H9 (cell line): ENCODE results near the gene NTRK3. TPM values are rescaled to one million over a fixed set of nuclear protein-coding genes. Genes with fewer than 3 reads are reported as not detected.
A peak's percentile ranks its signal among the peaks of the same experiment; 100 is the strongest.

Experiments used
- DNase-seq: peaks from one replicate; pipeline ENCODE4 v3.0.0-alpha.2; 2017
- H2AFZ ChIP-seq: one replicate; pipeline ENCODE4 v1.6.1; 2013; ENCODE audit warnings: mild to moderate bottlenecking, low read length, control low read depth, moderate library complexity
- H2AK5ac ChIP-seq: 2 replicates; pipeline ENCODE4 v1.6.1; 2013; ENCODE audit warnings: low read length, control low read depth, mixed read lengths; ENCODE audit not compliant: insufficient read length
- H2BK120ac ChIP-seq: one replicate; pipeline ENCODE4 v1.6.1; 2013; ENCODE audit warnings: low read depth, mild to moderate bottlenecking, low read length, control low read depth, inconsistent platforms; ENCODE audit not compliant: poor library complexity, severe bottlenecking
- H2BK12ac ChIP-seq: 2 replicates; pipeline ENCODE4 v1.6.1; 2013; ENCODE audit warnings: low read length, control low read depth, mixed read lengths, low read depth; ENCODE audit not compliant: insufficient read length
- H2BK15ac ChIP-seq: 2 replicates; pipeline ENCODE4 v1.6.1; 2013; ENCODE audit warnings: low read depth, low read length, control low read depth
- H2BK20ac ChIP-seq: one replicate; pipeline ENCODE4 v1.6.1; 2013; ENCODE audit warnings: low read depth, mild to moderate bottlenecking, low read length, control low read depth, inconsistent platforms; ENCODE audit not compliant: poor library complexity, severe bottlenecking
- H2BK5ac ChIP-seq: 2 replicates; pipeline ENCODE4 v1.6.1; 2013; ENCODE audit warnings: low read length, control low read depth, mixed read lengths; ENCODE audit not compliant: insufficient read length
- H3K14ac ChIP-seq: 2 replicates; pipeline ENCODE4 v1.6.1; 2013; ENCODE audit warnings: low read length, control low read depth; ENCODE audit not compliant: insufficient read depth
- H3K18ac ChIP-seq: 2 replicates; pipeline ENCODE4 v1.6.1; 2013; ENCODE audit warnings: low read depth, mild to moderate bottlenecking, mixed read lengths, low read length, control low read depth; ENCODE audit not compliant: insufficient read length
- H3K23ac ChIP-seq: 2 replicates; pipeline ENCODE4 v1.6.1; 2013; ENCODE audit warnings: low read length, control low read depth, mixed read lengths, low read depth; ENCODE audit not compliant: insufficient read length
- H3K23me2 ChIP-seq: 2 replicates; pipeline ENCODE4 v1.6.1; 2013; ENCODE audit warnings: low read depth, mild to moderate bottlenecking, mixed read lengths, low read length, control low read depth; ENCODE audit not compliant: insufficient read length, poor library complexity, severe bottlenecking
- H3K27ac ChIP-seq: 2 replicates; pipeline ENCODE4 v1.5.1; 2013; ENCODE audit warnings: low read length, control low read depth, mixed read lengths, low read depth; ENCODE audit not compliant: insufficient read length
- H3K27me3 ChIP-seq: 2 replicates; pipeline ENCODE4 v1.6.1; 2013; ENCODE audit warnings: low read length, control low read depth, inconsistent platforms; ENCODE audit not compliant: insufficient read depth
- H3K4ac ChIP-seq: 2 replicates; pipeline ENCODE4 v1.6.1; 2013; ENCODE audit warnings: low read depth, mild to moderate bottlenecking, control low read depth, inconsistent platforms, low read length, moderate library complexity
- H3K4me1 ChIP-seq: 2 replicates; pipeline ENCODE4 v1.6.1; 2013; ENCODE audit warnings: low read length, control low read depth, inconsistent platforms; ENCODE audit not compliant: insufficient read depth
- H3K4me2 ChIP-seq: 2 replicates; pipeline ENCODE4 v1.6.1; 2013; ENCODE audit warnings: low read length, control low read depth, mixed read lengths; ENCODE audit not compliant: insufficient read length, insufficient read depth
- H3K56ac ChIP-seq: 2 replicates; pipeline ENCODE4 v1.6.1; 2013; ENCODE audit warnings: low read depth, mild to moderate bottlenecking, mixed read lengths, low read length, control low read depth; ENCODE audit not compliant: insufficient read length
- H3K79me1 ChIP-seq: 2 replicates; pipeline ENCODE4 v1.6.1; 2013; ENCODE audit warnings: low read depth, mild to moderate bottlenecking, moderate library complexity, low read length, control low read depth, inconsistent platforms; ENCODE audit not compliant: insufficient read depth, poor library complexity, severe bottlenecking
- H3K79me2 ChIP-seq: 2 replicates; pipeline ENCODE4 v1.6.1; 2013; ENCODE audit warnings: low read length, control low read depth, inconsistent platforms; ENCODE audit not compliant: insufficient read depth
- H3K9ac ChIP-seq: 2 replicates; pipeline ENCODE4 v1.6.1; 2013; ENCODE audit warnings: low read length, control low read depth, mixed read lengths; ENCODE audit not compliant: insufficient read length; ENCODE audit errors: extremely low read depth
- H3K9me3 ChIP-seq: one replicate; pipeline ENCODE4 v1.6.1; 2013; ENCODE audit warnings: low read depth, low read length, inconsistent platforms; ENCODE audit not compliant: control insufficient read depth
- H3T11ph ChIP-seq: one replicate; pipeline ENCODE4 v1.6.1; 2013; ENCODE audit warnings: mild to moderate bottlenecking, low read length, control low read depth, inconsistent platforms
- H4K20me1 ChIP-seq: one replicate; pipeline ENCODE4 v1.6.1; 2013; ENCODE audit not compliant: control insufficient read depth, insufficient read length, insufficient read depth
- H4K5ac ChIP-seq: 2 replicates; pipeline ENCODE4 v1.6.1; 2013; ENCODE audit warnings: low read depth, mild to moderate bottlenecking, mixed read lengths, low read length, control low read depth; ENCODE audit not compliant: insufficient read length
- H4K8ac ChIP-seq: replicated peaks from 2 replicates; pipeline ENCODE4 v1.6.1; 2013; ENCODE audit warnings: low read length, control low read depth, mixed read lengths, low read depth; ENCODE audit not compliant: insufficient read length
- H4K91ac ChIP-seq: 2 replicates; pipeline ENCODE4 v1.6.1; 2013; ENCODE audit warnings: low read depth, mild to moderate bottlenecking, moderate library complexity, mixed read lengths, low read length, control low read depth; ENCODE audit not compliant: insufficient read length
- H3K27ac Mint-ChIP-seq, 3 experiments: 2 replicates in 2 of 3; 3 replicates in 1 of 3; pipeline ENCODE4 v1.8.0; 2020 to 2021; ENCODE audit warnings: mixed read lengths in 3 of 3, mild to moderate bottlenecking in 1 of 3, moderate library complexity in 1 of 3
- H3K27me3 Mint-ChIP-seq: 2 replicates; pipeline ENCODE4 v1.8.0; 2021; ENCODE audit warnings: low read depth, mild to moderate bottlenecking, moderate library complexity, mixed read lengths
- H3K36me3 Mint-ChIP-seq, 3 experiments: 2 replicates in 2 of 3; 3 replicates in 1 of 3; pipeline ENCODE4 v1.8.0; 2020 to 2021; ENCODE audit warnings: low read depth in 3 of 3, mixed read lengths in 3 of 3; ENCODE audit not compliant: insufficient read depth in 1 of 3
- H3K4me1 Mint-ChIP-seq, 2 experiments: 2 replicates each; pipeline ENCODE4 v1.8.0; 2020; ENCODE audit warnings: mixed read lengths in 2 of 2
- H3K4me3 Mint-ChIP-seq, 2 experiments: 2 replicates in 1 of 2; 3 replicates in 1 of 2; pipeline ENCODE4 v1.8.0; 2020 to 2021; ENCODE audit warnings: mild to moderate bottlenecking in 2 of 2, mixed read lengths in 2 of 2, moderate library complexity in 1 of 2
- H3K9me3 Mint-ChIP-seq, 2 experiments: 2 replicates in 1 of 2; 3 replicates in 1 of 2; pipeline ENCODE4 v1.8.0; 2020; ENCODE audit warnings: mild to moderate bottlenecking in 2 of 2, mixed read lengths in 2 of 2, moderate library complexity in 1 of 2
- CTCF ChIP-seq: fragments of 200-600 bp; sonication (generic); conservative IDR thresholded peaks from 3 replicates; pipeline ENCODE4 v1.8.0; 2021; ENCODE audit warnings: antibody characterized with exemption, mild to moderate bottlenecking
- WGBS: extraction: QIAGEN DNeasy Blood & Tissue Kit; methylation state at CpG from one replicate; pipeline ENCODE4 v1.1.7; 2013; ENCODE audit warnings: missing lambda C conversion rate, low lambda C conversion rate, mixed read lengths; ENCODE audit not compliant: insufficient read length; ENCODE audit errors: extremely low coverage; 5-methylcytosine and 5-hydroxymethylcytosine counted together
- total RNA-seq: library from RNA; stranded (reverse); gene quantifications from 2 replicates; pipeline ENCODE4 v1.2.1, GENCODE V29; 2021

The NTRK3 gene
- total RNA-seq, 1 experiment from 2014 or later: 2.5 TPM

GRCh38 chr15:87944691-87945090, 311.8 kb downstream of the NTRK3 start:
- Histone ChIP-seq H2BK12ac (no peak overlapping the region), H4K91ac (no peak overlapping the region), H2AK5ac (no peak overlapping the region), H2BK5ac (no peak overlapping the region), H2BK15ac (no peak overlapping the region), H3K14ac (no peak overlapping the region; the same call in 1 of the 2 replicates), H3K23me2 (no peaks in the 10 kb centered on the region), H2BK120ac (no peak overlapping the region), H3K56ac (no peak overlapping the region), H3K4me2 (no peak overlapping the region), H4K20me1 (no peaks in the 10 kb centered on the region), H3T11ph (no peak overlapping the region), H3K23ac (no peak overlapping the region), H2AFZ (no peak overlapping the region), H2BK20ac (no peak overlapping the region), H4K5ac (no peak overlapping the region), H3K4ac (no peak overlapping the region), H3K27me3 (no peaks in the 10 kb centered on the region), H4K8ac (no peak overlapping the region), H3K79me1 (no peaks in the 10 kb centered on the region), H3K27ac (no peak overlapping the region), H3K79me2 (no peaks in the 10 kb centered on the region), H3K9ac (no peak overlapping the region), H3K4me1 (no peaks in the 10 kb centered on the region), H3K18ac (no peak overlapping the region), H3K9me3 (no peaks in the 10 kb centered on the region)
- DNase-seq: no peak
- peaks cover 3% of the 10 kb centered on the region for H3K27me3 Mint-ChIP-seq
- H3K4me3 Mint-ChIP-seq: no peak overlapping the region
- peak overlapping the region in 1 of 3 experiments; percentile 94; a peak in 2 of 7 replicates for H3K27ac Mint-ChIP-seq
- WGBS: no CpG with 5 or more reads among the region's 7 CpGs
- TF ChIP-seq CTCF: no peak
- no peaks in the 10 kb centered on the region for H3K36me3 Mint-ChIP-seq
- H3K9me3 Mint-ChIP-seq: no peaks in the 10 kb centered on the region; a peak in 1 of 5 replicates
- peaks cover 0 to 3% of the 10 kb centered on the region in 2 experiments; a peak in 3 of 4 replicates for H3K4me1 Mint-ChIP-seq
